HEK293 (cell line): ENCODE results near the gene RNASE2.

Experiments used
- GFI1B ChIP-seq: fragments of 450-650 bp; formaldehyde crosslinking; IDR thresholded peaks from 2 replicates; pipeline ENCODE4 v1.5.1; 2016; ENCODE audit warnings: missing biosample characterization, missing genetic modification characterization
- GLI4 ChIP-seq: fragments of 450-650 bp; formaldehyde crosslinking; IDR thresholded peaks from 2 replicates; pipeline ENCODE4 v1.5.1; 2016; ENCODE audit warnings: missing biosample characterization, missing genetic modification characterization
- HOXD13 ChIP-seq: sonication (generic); formaldehyde crosslinking; IDR thresholded peaks from 2 replicates; pipeline ENCODE4 v1.8.0; 2022; ENCODE audit warnings: missing genetic modification reagents, borderline replicate concordance
- KLF10 ChIP-seq: fragments of 450-650 bp; IDR thresholded peaks from 2 replicates; pipeline ENCODE4 v1.5.1; 2018; ENCODE audit warnings: missing biosample characterization, mild to moderate bottlenecking, missing genetic modification characterization
- KLF8 ChIP-seq: fragments of 450-650 bp; formaldehyde crosslinking; IDR thresholded peaks from 2 replicates; pipeline ENCODE4 v1.5.1; 2016; ENCODE audit warnings: missing biosample characterization, missing genetic modification characterization
- PATZ1 ChIP-seq: fragments of 450-650 bp; formaldehyde crosslinking; IDR thresholded peaks from 2 replicates; pipeline ENCODE4 v1.5.1; 2016; ENCODE audit warnings: missing biosample characterization, missing genetic modification characterization
- SP7 ChIP-seq: fragments of 450-650 bp; formaldehyde crosslinking; IDR thresholded peaks from 2 replicates; pipeline ENCODE4 v1.5.1; 2016; ENCODE audit warnings: missing biosample characterization, missing genetic modification characterization
- WT1 ChIP-seq: fragments of 450-650 bp; formaldehyde crosslinking; IDR thresholded peaks from 2 replicates; pipeline ENCODE4 v1.5.1; 2016; ENCODE audit warnings: missing biosample characterization, missing genetic modification characterization
- YY1 ChIP-seq: fragments of 450-650 bp; formaldehyde crosslinking; IDR thresholded peaks from 2 replicates; pipeline ENCODE4 v1.5.1; 2018; ENCODE audit warnings: missing biosample characterization, missing genetic modification characterization
- YY2 ChIP-seq: fragments of 450-650 bp; formaldehyde crosslinking; IDR thresholded peaks from 2 replicates; pipeline ENCODE4 v1.5.1; 2016; ENCODE audit warnings: missing biosample characterization, missing genetic modification characterization
- ZNF10 ChIP-seq: fragments of 450-650 bp; formaldehyde crosslinking; IDR thresholded peaks from 2 replicates; pipeline ENCODE4 v1.5.1; 2017; ENCODE audit warnings: missing biosample characterization, missing genetic modification characterization
- ZNF174 ChIP-seq: fragments of 450-650 bp; formaldehyde crosslinking; IDR thresholded peaks from 2 replicates; pipeline ENCODE4 v1.5.0; 2017; ENCODE audit warnings: missing biosample characterization, mild to moderate bottlenecking, missing genetic modification characterization
- ZNF175 ChIP-seq: fragments of 450-650 bp; formaldehyde crosslinking; IDR thresholded peaks from 2 replicates; pipeline ENCODE4 v1.5.1; 2016; ENCODE audit warnings: missing biosample characterization, missing genetic modification characterization
- ZNF19 ChIP-seq: fragments of 450-650 bp; formaldehyde crosslinking; IDR thresholded peaks from 2 replicates; pipeline ENCODE4; 2016; ENCODE audit warnings: missing biosample characterization, missing genetic modification characterization, low read depth
- ZNF2 ChIP-seq: fragments of 450-650 bp; formaldehyde crosslinking; IDR thresholded peaks from 2 replicates; pipeline ENCODE4 v1.5.1; 2016; ENCODE audit warnings: missing biosample characterization, missing genetic modification characterization
- ZNF23 ChIP-seq: fragments of 450-650 bp; formaldehyde crosslinking; IDR thresholded peaks from 2 replicates; pipeline ENCODE4 v1.5.1; 2016; ENCODE audit warnings: missing biosample characterization, missing genetic modification characterization, borderline replicate concordance
- ZNF266 ChIP-seq: fragments of 450-650 bp; formaldehyde crosslinking; IDR thresholded peaks from 2 replicates; pipeline ENCODE4 v1.5.1; 2016; ENCODE audit warnings: missing biosample characterization, missing genetic modification characterization, low read depth
- ZNF302 ChIP-seq: fragments of 450-650 bp; formaldehyde crosslinking; IDR thresholded peaks from 2 replicates; pipeline ENCODE4 v1.5.1; 2016; ENCODE audit warnings: missing biosample characterization, missing genetic modification characterization, low read depth
- ZNF324 ChIP-seq: fragments of 450-650 bp; formaldehyde crosslinking; IDR thresholded peaks from 2 replicates; pipeline ENCODE4 v1.5.1; 2016; ENCODE audit warnings: missing biosample characterization, missing genetic modification characterization
- ZNF362 ChIP-seq: fragments of 450-650 bp; formaldehyde crosslinking; IDR thresholded peaks from 2 replicates; pipeline ENCODE4 v1.5.1; 2016; ENCODE audit warnings: missing biosample characterization, missing genetic modification characterization
- ZNF404 ChIP-seq: fragments of 450-650 bp; formaldehyde crosslinking; IDR thresholded peaks from 2 replicates; pipeline ENCODE4 v1.5.1; 2017; ENCODE audit warnings: missing biosample characterization, missing genetic modification characterization
- ZNF48 ChIP-seq: fragments of 450-650 bp; formaldehyde crosslinking; IDR thresholded peaks from 2 replicates; pipeline ENCODE4 v1.5.1; 2016; ENCODE audit warnings: missing biosample characterization, missing genetic modification characterization
- ZNF513 ChIP-seq: fragments of 450-650 bp; IDR thresholded peaks from 2 replicates; pipeline ENCODE4 v1.5.1; 2018; ENCODE audit warnings: missing biosample characterization, missing genetic modification characterization
- ZNF518A ChIP-seq: fragments of 450-650 bp; formaldehyde crosslinking; conservative IDR thresholded peaks from 2 replicates; pipeline ENCODE4 v1.5.1; 2016; ENCODE audit warnings: low read depth, missing biosample characterization, missing genetic modification characterization
- ZNF529 ChIP-seq: fragments of 450-650 bp; formaldehyde crosslinking; IDR thresholded peaks from 2 replicates; pipeline ENCODE4 v1.5.1; 2017; ENCODE audit warnings: missing genetic modification characterization, missing biosample characterization; ENCODE audit not compliant: insufficient replicate concordance
- ZNF561 ChIP-seq: fragments of 450-650 bp; IDR thresholded peaks from 2 replicates; pipeline ENCODE4 v1.5.1; 2018; ENCODE audit warnings: missing biosample characterization, missing genetic modification characterization, borderline replicate concordance
- ZNF658 ChIP-seq: fragments of 450-650 bp; formaldehyde crosslinking; IDR thresholded peaks from 2 replicates; pipeline ENCODE4; 2016; ENCODE audit warnings: missing biosample characterization, missing genetic modification characterization
- ZNF677 ChIP-seq: fragments of 450-650 bp; IDR thresholded peaks from 2 replicates; pipeline ENCODE4 v1.5.0; 2018; ENCODE audit warnings: missing biosample characterization, mild to moderate bottlenecking, missing genetic modification characterization, moderate library complexity
- ZNF792 ChIP-seq: fragments of 450-650 bp; formaldehyde crosslinking; IDR thresholded peaks from 2 replicates; pipeline ENCODE4 v1.5.1; 2016; ENCODE audit warnings: missing biosample characterization, missing genetic modification characterization
- ZNF830 ChIP-seq: fragments of 450-650 bp; IDR thresholded peaks from 2 replicates; pipeline ENCODE4 v1.5.0; 2018; ENCODE audit warnings: missing biosample characterization, missing genetic modification characterization, low read depth, mild to moderate bottlenecking, moderate library complexity

Gene RNASE2

GRCh38 chr14:20989787-20990600 lies 34.7 kb downstream of the RNASE2 start, which contains the start of gene METTL17 (continued):
- TF ChIP-seq HOXD13 (CRISPR knock-in tag) = no peak
- peak; percentile 38; the same call in 1 of the 2 replicates for TF ChIP-seq ZNF2 (tag by site-specific recombination)
- no peak for TF ChIP-seq ZNF23 (tag by site-specific recombination)
- peak; percentile 42; the same call in 1 of the 2 replicates for TF ChIP-seq SP7 (tag by site-specific recombination)
- no peak for TF ChIP-seq ZNF174 (tag by site-specific recombination)
- no peak for TF ChIP-seq ZNF324 (tag by site-specific recombination)
- no peak for TF ChIP-seq ZNF10 (tag by site-specific recombination)
- TF ChIP-seq YY1 = peak; percentile 93
- peak; percentile 88; the same call in 1 of the 2 replicates for TF ChIP-seq ZNF561 (tag by site-specific recombination)
- no peak for TF ChIP-seq GLI4 (tag by site-specific recombination)
- TF ChIP-seq ZNF302 (tag by site-specific recombination) = no peak
- no peak for TF ChIP-seq ZNF362 (tag by site-specific recombination)
- no peak for TF ChIP-seq ZNF48
- no peak for TF ChIP-seq ZNF513
- no peak for TF ChIP-seq ZNF404 (tag by site-specific recombination)
- no peak for TF ChIP-seq ZNF19 (tag by site-specific recombination)
- TF ChIP-seq KLF10 (tag by site-specific recombination) = no peak
- no peak for TF ChIP-seq ZNF792
- TF ChIP-seq WT1 (tag by site-specific recombination) = peak; percentile 26; the same call in 1 of the 2 replicates
- no peak for TF ChIP-seq ZNF677 (tag by site-specific recombination)
- no peak for TF ChIP-seq ZNF529
- no peak for TF ChIP-seq ZNF658 (tag by site-specific recombination)
- no peak for TF ChIP-seq GFI1B (tag by site-specific recombination)
- TF ChIP-seq ZNF175 (tag by site-specific recombination) = no peak
- peak; percentile 92 for TF ChIP-seq YY2 (tag by site-specific recombination)
- TF ChIP-seq ZNF830 (tag by site-specific recombination) = no peak
- peak; percentile 58; the same call in 1 of the 2 replicates for TF ChIP-seq PATZ1 (tag by site-specific recombination)
- TF ChIP-seq ZNF518A (tag by site-specific recombination) = peak; percentile 99
- TF ChIP-seq KLF8 (tag by site-specific recombination) = peak; percentile 68; the same call in 1 of the 2 replicates
- no peak for TF ChIP-seq ZNF266 (tag by site-specific recombination)
